Measurements from ENCODE around the gene OR6Q1. TPM values are rescaled to one million over a fixed set of nuclear protein-coding genes. Genes with fewer than 3 reads are reported as not detected.

Gene OR6Q1
- total and polyA plus RNA-seq, 9 of the 15 experiments (the other 6 are each of a cell fraction or from before 2014, with no cell fraction given) = not detected

GRCh38 chr11:58055806-58056401 is 25.2 kb downstream of the OR6Q1 start:
- in situ Hi-C loops (cut with MboI) = no loop called here
- no peaks in the 10 kb centered on the region for H3K79me2 ChIP-seq (ENCODE audit: control insufficient read depth, insufficient read depth, low read length)
- no peak for FAIRE-seq
- no peak for TF ChIP-seq SREBF2 (CRISPR knock-in tag; IDR thresholded peaks at IDR 0.05)
- TF ChIP-seq ASH1L (IDR thresholded peaks at IDR 0.05; ENCODE audit: borderline replicate concordance, low read depth, partially characterized antibody) = no peak
- TF ChIP-seq MTA1 (IDR thresholded peaks at IDR 0.05; ENCODE audit: borderline replicate concordance) = no peak
- TF ChIP-seq ZNF197 (CRISPR knock-in tag; IDR thresholded peaks at IDR 0.05; ENCODE audit: low read depth) = no peak
- no peak for TF ChIP-seq GTF2E2 (tag; IDR thresholded peaks at IDR 0.05)
- no peak for TF ChIP-seq FOXP1 (CRISPR knock-in tag; IDR thresholded peaks at IDR 0.05)
- TF ChIP-seq, protein P1, sequence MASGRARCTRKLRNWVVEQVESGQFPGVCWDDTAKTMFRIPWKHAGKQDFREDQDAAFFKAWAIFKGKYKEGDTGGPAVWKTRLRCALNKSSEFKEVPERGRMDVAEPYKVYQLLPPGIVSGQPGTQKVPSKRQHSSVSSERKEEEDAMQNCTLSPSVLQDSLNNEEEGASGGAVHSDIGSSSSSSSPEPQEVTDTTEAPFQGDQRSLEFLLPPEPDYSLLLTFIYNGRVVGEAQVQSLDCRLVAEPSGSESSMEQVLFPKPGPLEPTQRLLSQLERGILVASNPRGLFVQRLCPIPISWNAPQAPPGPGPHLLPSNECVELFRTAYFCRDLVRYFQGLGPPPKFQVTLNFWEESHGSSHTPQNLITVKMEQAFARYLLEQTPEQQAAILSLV (tag; IDR thresholded peaks at IDR 0.05) = no peak
- TF ChIP-seq DEAF1 (CRISPR knock-in tag; IDR thresholded peaks at IDR 0.05) = no peak
- no peak for TF ChIP-seq MTF1 (CRISPR knock-in tag; IDR thresholded peaks at IDR 0.05; ENCODE audit: borderline replicate concordance)
- no peak for TF ChIP-seq ELK1 (CRISPR knock-in tag; IDR thresholded peaks at IDR 0.05)
- TF ChIP-seq PYGO2 (tag; IDR thresholded peaks at IDR 0.05) = no peak
- TF ChIP-seq BRF1 (IDR thresholded peaks at IDR 0.05; ENCODE audit: borderline replicate concordance, extremely low read depth, insufficient read length) = no peak
- no peak for TF ChIP-seq DDX20 (tag; IDR thresholded peaks at IDR 0.05; ENCODE audit: low read depth)
- TF ChIP-seq, protein P2, sequence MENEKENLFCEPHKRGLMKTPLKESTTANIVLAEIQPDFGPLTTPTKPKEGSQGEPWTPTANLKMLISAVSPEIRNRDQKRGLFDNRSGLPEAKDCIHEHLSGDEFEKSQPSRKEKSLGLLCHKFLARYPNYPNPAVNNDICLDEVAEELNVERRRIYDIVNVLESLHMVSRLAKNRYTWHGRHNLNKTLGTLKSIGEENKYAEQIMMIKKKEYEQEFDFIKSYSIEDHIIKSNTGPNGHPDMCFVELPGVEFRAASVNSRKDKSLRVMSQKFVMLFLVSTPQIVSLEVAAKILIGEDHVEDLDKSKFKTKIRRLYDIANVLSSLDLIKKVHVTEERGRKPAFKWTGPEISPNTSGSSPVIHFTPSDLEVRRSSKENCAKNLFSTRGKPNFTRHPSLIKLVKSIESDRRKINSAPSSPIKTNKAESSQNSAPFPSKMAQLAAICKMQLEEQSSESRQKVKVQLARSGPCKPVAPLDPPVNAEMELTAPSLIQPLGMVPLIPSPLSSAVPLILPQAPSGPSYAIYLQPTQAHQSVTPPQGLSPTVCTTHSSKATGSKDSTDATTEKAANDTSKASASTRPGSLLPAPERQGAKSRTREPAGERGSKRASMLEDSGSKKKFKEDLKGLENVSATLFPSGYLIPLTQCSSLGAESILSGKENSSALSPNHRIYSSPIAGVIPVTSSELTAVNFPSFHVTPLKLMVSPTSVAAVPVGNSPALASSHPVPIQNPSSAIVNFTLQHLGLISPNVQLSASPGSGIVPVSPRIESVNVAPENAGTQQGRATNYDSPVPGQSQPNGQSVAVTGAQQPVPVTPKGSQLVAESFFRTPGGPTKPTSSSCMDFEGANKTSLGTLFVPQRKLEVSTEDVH (IDR thresholded peaks at IDR 0.05; ENCODE audit: low read depth, partially characterized antibody) = no peak
- 0 out of 2 replicates have a peak, but pooled peaks have one; percentile 11 for TF ChIP-seq MAFF (IDR thresholded peaks at IDR 0.05; ENCODE audit: low read length)
- peak; percentile 44; the same call in 1 of the 2 replicates for TF ChIP-seq MAFG (tag; conservative IDR thresholded peaks at IDR 0.05)
- TF ChIP-seq HOXB6 (CRISPR knock-in tag; IDR thresholded peaks at IDR 0.05; ENCODE audit: borderline replicate concordance) = no peak

More at GRCh38 chr11:58055806-58056401, 25.2 kb downstream of the OR6Q1 start:
- POLR2A ChIA-PET = no interaction called here
- Histone ChIP-seq H3K4me2 (ENCODE audit: insufficient read depth, low read length) (no peak overlapping the region), H3K27ac (ENCODE audit: extremely low read depth, low read depth, low read length) (no peak overlapping the region), H3K4me3 (no peak overlapping the region), H4K20me1 (replicated peaks; ENCODE audit: control insufficient read depth, insufficient read depth, low read length) (no peaks in the 10 kb centered on the region), H2AFZ (ENCODE audit: low read depth, low read length) (no peak overlapping the region), H3K9me1 (ENCODE audit: control insufficient read depth, insufficient read depth, low read length) (no peaks in the 10 kb centered on the region), H3K9ac (ENCODE audit: insufficient read depth in 1 of 2, low read depth in 2 of 2, low read length in 2 of 2) (no peak overlapping the region), H3K4me1 (replicated peaks in 1 of 2; ENCODE audit: control insufficient read depth in 2 of 2, insufficient read depth in 2 of 2, low read length in 2 of 2) (no peaks in the 10 kb centered on the region), H3K27me3 (ENCODE audit: control insufficient read depth in 2 of 2, insufficient read depth in 2 of 2, low read length in 2 of 2) (no peaks in the 10 kb centered on the region), H3K9me3 (replicated peaks; ENCODE audit: control insufficient read depth, insufficient read depth, low read depth, low read length) (no peaks in the 10 kb centered on the region), H3K36me3 (ENCODE audit: control insufficient read depth, insufficient read depth, low read length) (no peaks in the 10 kb centered on the region)
- DNase-seq (ENCODE audit: extremely low read depth in 1 of 4, low spot score in 3 of 4) = no peak
- no peak for ATAC-seq
- 0% methylated on average over 1 of the region's 1 CpG for WGBS (ENCODE audit: insufficient coverage, low coverage, missing lambda C conversion rate)
- BruUV-seq (replicated peaks) = no TSS peak
- intact Hi-C loops (cut with micrococcal nuclease) = no loop called here
- CTCF ChIA-PET (ENCODE audit: low intra/inter-chr PET ratio) = no interaction called here

Measured in K562 (cell line).